GM20431 (cell line): ENCODE data around the gene TMEM258.

Source experiments
- in situ Hi-C: fragments of 300-500 bp; cut with MseI, MboI; formaldehyde crosslinking; loops from one replicate; pipeline ENCODE4 v1.15.0; 2020; ENCODE audit warnings: low sequenced_read_pairs; ENCODE audit not compliant: unreplicated experiment

TMEM258 gene

GRCh38 chr11:61799665-61800284 lies 7.4 kb upstream of the TMEM258 start:
- in situ Hi-C loops, result no loop called here

DNA sequence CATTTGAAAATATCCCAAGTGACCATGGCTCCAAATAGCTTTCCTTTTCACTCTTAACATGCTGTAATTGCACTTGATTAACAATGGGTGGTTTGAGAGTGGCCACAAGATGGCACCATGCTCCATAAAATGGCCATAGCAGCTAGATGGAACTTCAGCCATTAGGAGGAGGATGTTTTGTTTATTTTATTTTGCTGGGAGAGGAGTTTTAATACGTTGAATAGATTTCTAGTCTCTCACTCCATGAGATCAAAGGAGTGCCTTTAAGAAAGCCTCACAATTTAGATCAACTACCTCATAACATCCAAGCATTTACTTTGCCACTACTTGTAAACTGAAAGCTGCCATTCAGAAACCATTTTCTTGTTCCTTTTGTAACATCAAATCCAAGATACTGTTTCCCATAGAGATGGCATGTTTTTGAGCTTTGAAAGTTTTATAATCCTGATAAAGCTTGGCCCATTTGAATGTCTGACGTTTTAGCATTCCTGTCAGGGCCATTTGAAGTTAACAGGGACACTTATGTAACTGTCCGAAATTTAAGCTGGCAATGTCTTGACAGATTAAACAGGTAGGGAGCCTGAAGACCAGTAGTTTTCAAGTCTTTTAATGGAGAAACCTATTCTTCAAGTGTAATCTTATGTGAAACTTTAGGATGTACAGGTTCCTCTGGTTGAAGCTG lies 5.0 kb upstream of the TMEM258 start:
- in situ Hi-C loops, result no loop called here

GRCh38 chr11:61795876-61796526 lies 3.6 kb upstream of the TMEM258 start:
- in situ Hi-C loops, result no loop called here

- in situ Hi-C loops, result no loop called here
These were observed 3.1 kb upstream of the TMEM258 start for GRCh38 chr11:61795459-61795858.

GRCh38 chr11:61794579-61794978 lies 2.2 kb upstream of the TMEM258 start:
- in situ Hi-C loops, result no loop called here

DNA sequence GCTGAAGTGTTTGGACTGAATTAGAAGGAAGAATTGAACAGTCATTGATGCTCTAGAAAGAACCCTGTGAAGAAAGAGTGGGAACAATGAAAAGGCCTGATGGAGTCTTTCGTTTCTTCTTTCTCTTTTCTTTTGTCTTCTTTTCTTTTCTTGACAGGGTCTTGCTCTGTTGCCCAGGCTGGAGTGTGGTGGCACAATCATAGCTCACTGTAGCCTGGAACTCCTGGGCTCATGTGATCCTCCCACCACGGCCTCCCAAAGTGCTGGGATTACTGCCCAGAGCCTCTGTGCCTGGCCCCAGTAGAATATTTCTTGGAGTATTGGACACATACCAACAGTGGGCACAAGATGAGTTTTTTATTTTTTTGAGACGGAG lies 1.4 kb upstream of the TMEM258 start:
- in situ Hi-C loops, result no loop called here

DNA sequence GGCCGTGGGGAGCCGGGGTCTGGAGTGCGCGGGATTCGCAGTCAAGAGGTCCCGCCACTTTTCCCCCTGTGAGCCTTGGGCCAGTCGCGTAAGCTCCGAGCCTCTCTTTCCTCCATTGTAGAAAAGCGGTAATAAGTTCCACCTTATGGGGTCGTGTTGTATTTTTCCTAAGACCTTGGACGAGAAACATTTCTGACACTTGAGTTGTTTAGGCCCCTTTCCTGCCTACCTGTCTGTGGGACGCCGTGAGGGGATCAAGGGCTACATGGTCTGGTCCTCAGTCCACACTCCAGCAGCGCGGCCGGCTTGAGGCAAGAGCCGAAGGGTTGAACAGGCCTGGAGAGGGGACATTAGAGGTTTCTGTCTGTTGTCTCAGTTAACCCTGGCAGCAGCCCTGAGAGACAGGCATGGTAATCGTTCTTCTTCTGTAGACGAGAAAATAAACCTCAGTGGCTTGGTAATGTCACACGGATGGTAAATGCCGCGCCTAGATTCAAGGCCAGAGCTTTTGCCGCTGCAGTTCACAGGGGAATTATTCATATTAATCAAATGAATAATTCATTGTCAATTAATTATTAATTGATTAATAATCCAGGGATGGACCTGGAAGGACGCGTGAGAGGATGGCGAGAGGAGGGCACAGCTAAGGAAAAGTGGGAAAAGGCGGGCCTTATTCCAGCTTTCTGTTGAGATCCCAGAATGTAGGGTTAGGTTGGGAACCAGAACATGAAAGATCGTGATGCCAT lies 857 bp upstream of the TMEM258 start:
- in situ Hi-C loops, result no loop called here

- in situ Hi-C loops, result no loop called here
These were observed 576 bp downstream of the TMEM258 start for GRCh38 chr11:61791737-61792309.

DNA sequence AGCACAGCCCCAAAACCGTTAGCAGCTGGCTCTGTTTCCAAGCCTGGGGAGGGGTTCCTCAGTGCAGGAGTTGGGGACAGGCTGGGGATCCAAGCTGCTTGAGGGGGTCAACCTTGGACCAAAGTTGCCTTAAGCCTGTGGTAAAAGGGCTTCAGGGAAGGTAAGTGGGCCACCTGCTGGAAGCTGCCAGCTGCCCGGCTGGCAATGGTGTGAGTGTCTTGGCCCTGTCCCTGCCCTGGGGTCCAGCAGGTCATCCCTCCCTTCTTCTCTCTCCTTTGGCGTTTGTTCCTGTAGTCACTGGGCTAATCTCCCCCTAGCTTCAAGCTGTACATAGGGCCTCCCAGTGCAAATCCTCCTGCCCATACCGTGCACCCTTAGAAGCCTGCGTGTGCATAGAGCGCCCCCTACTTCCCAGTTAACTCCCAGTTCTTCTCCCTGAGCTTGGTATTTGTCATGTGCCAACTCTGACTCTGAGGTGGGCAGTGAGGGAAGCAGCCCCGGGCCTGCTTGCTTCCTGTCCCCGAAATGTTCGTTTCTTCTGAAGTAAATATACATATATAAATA lies 4.4 kb downstream of the TMEM258 start:
- in situ Hi-C loops, result no loop called here

GRCh38 chr11:61785837-61786402 lies 6.5 kb downstream of the TMEM258 start:
- in situ Hi-C loops, result no loop called here

DNA sequence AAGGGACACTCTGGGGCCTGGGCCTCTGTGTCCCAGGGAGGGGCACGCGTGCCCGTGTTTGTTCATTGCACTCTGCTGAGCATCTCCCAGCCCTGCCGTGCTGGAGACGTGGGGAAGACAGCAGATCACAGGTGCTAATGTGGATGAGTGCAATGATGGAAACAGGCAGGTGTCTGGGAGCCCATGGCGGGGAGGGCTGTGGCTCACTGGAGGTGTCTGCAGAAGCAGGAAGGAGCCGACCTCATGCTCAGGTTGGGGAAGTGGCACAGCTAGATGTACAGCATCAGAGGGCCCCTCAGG lies 7.9 kb downstream of the TMEM258 start:
- in situ Hi-C loops, result no loop called here

GRCh38 chr11:61783717-61784505 lies 8.5 kb downstream of the TMEM258 start:
- in situ Hi-C loops, result no loop called here

GRCh38 chr11:61782841-61783240 lies 9.6 kb downstream of the TMEM258 start:
- in situ Hi-C loops, result no loop called here

- in situ Hi-C loops, result no loop called here
These were observed 10.1 kb downstream of the TMEM258 start for GRCh38 chr11:61782299-61782698.

- in situ Hi-C loops, result no loop called here
These were observed 10.8 kb downstream of the TMEM258 start for GRCh38 chr11:61781585-61781984.

DNA sequence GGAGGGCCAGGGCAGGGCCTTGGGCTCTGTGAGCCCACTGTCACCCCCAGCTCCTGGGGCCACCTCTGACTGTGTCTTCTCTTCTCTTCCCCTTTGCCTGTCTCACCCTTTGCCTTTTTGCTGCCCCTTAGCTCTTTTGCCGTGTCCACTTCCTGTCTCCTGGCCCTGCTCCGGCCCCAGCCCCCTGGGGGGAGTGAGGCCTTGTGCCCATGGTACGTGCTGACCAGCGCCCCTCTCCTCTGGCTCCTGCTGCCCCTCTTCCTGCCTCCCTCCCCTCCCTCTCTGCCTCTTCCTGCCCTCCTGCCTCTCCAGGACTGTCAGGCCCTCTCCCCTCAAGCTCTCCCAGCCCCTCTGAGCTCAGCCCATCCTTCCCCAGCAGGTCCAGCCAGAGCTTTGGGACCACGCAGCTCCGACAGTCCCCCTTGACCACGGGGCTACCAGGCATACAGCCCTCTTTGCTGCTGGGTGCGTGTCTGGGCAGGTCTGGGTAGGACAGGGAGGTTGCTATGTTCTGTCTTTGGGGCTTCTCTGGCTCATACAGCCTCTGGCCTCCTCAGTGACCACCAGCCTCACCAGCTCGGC lies 11.7 kb downstream of the TMEM258 start:
- in situ Hi-C loops, result no loop called here

DNA sequence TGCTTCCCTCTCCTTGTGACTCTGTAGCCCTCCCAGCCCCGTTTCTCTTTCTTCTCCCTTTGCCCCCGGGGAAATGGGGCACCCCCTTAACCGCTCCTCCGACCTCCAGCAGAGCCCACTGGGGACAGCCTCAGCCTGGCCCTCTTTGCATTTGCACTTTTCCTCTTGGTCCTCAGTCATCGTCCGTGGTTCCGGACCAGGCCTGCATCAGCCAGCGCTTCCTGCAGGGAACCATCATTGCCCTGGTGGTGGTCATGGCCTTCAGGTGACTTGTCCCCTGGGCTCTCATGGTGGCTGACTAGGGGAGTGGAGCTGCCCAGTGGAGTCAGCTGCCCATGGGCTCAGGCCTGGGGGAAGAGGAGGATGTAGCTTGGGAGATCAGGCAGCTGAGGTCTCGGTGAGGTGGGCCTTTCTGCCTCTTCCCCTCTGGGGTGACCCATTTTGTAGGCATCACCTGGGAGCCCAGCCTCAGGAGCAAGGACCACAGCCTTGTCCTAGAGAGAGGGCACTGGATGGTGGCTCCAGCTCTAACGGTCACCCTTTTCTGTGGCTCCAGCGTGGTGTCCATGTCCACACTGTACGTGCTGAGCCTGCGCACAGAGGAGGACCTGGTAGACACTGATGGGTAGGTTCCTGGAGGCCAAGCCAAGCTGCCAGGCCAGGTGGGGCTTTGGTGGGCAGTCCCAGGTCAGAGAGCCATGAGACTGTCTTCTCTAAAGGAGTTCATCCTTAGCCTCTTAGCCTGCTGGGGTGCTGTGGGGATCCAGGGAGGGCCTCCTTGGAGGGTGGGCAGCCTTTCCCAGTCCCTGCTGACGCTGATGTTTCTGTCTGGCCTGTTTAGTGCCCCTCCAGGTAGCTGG lies 12.5 kb downstream of the TMEM258 start:
- in situ Hi-C loops, result no loop called here
